Loucy (cell line): Measurements from ENCODE around the gene IQSEC1.

ENCODE experiments used
- H2AFZ ChIP-seq: fragments of 200-600 bp; sonication (generic); 2 replicates; pipeline ENCODE4 v1.6.0; 2016; ENCODE audit warnings: antibody characterized with exemption, mild to moderate bottlenecking, low read length, moderate library complexity
- H3F3A ChIP-seq: fragments of 200-600 bp; 2 replicates; pipeline ENCODE4 v1.6.0; 2016; ENCODE audit warnings: antibody characterized with exemption, low read depth, mild to moderate bottlenecking
- H3K27me3 ChIP-seq: fragments of 200-600 bp; sonication (generic); 2 replicates; pipeline ENCODE4 v1.6.1; 2014; ENCODE audit warnings: low read length, mild to moderate bottlenecking; ENCODE audit not compliant: insufficient read depth, poor library complexity, severe bottlenecking
- H3K36me3 ChIP-seq: fragments of 200-600 bp; sonication (generic); 2 replicates; pipeline ENCODE4 v1.6.1; 2016; ENCODE audit warnings: low read length; ENCODE audit not compliant: insufficient read depth
- H3K4me1 ChIP-seq: fragments of 200-600 bp; sonication (generic); 2 replicates; pipeline ENCODE4 v1.5.1; 2014; ENCODE audit warnings: low read length, mild to moderate bottlenecking; ENCODE audit not compliant: insufficient read depth, poor library complexity, severe bottlenecking
- H3K4me2 ChIP-seq: fragments of 200-600 bp; sonication (generic); 2 replicates; pipeline ENCODE4 v1.6.0; 2014; ENCODE audit warnings: antibody characterized with exemption, low read length, low read depth, mild to moderate bottlenecking; ENCODE audit not compliant: poor library complexity, severe bottlenecking
- H3K4me3 ChIP-seq: fragments of 200-600 bp; sonication (generic); 2 replicates; pipeline ENCODE4 v1.5.1; 2014; ENCODE audit warnings: low read length, mild to moderate bottlenecking, mixed read lengths; ENCODE audit not compliant: poor library complexity, severe bottlenecking
- H3K79me2 ChIP-seq: fragments of 200-600 bp; sonication (generic); 2 replicates; pipeline ENCODE4 v1.6.1; 2014; ENCODE audit warnings: low read length; ENCODE audit not compliant: insufficient read depth
- H3K9ac ChIP-seq: fragments of 200-600 bp; sonication (generic); 2 replicates; pipeline ENCODE4 v1.6.0; 2014; ENCODE audit warnings: mild to moderate bottlenecking, low read depth, low read length, moderate library complexity; ENCODE audit not compliant: poor library complexity, severe bottlenecking
- H3K9me2 ChIP-seq: fragments of 200-600 bp; sonication (generic); replicated peaks from 2 replicates; pipeline ENCODE4 v1.6.1; 2016; ENCODE audit warnings: low read depth, low read length, mixed read lengths
- H3K9me3 ChIP-seq: fragments of 200-600 bp; sonication (generic); 2 replicates; pipeline ENCODE4 v1.6.1; 2014; ENCODE audit warnings: mild to moderate bottlenecking, antibody characterized with exemption, low read length, low read depth; ENCODE audit not compliant: insufficient read depth
- H4K20me1 ChIP-seq: fragments of 200-600 bp; sonication (generic); 2 replicates; pipeline ENCODE4 v1.6.0; 2014; ENCODE audit warnings: antibody characterized with exemption, low read length, mild to moderate bottlenecking; ENCODE audit not compliant: insufficient read depth, poor library complexity, severe bottlenecking
- CTCF ChIP-seq: fragments of 200-600 bp; sonication (generic); conservative IDR thresholded peaks from 2 replicates; pipeline ENCODE4 v1.5.1; 2014; ENCODE audit warnings: mild to moderate bottlenecking, antibody characterized with exemption, low read length
- EZH2phosphoT487 ChIP-seq: fragments of 200-600 bp; IDR thresholded peaks from 2 replicates; pipeline ENCODE4 v1.6.1; 2018; ENCODE audit warnings: antibody characterized with exemption, mild to moderate bottlenecking, moderate library complexity, borderline replicate concordance

Gene IQSEC1

GRCh38 chr3:13070391-13071070, 2.7 kb downstream of the IQSEC1 start:
- Histone ChIP-seq H2AFZ (no peak overlapping the region), H4K20me1 (no peaks in the 10 kb centered on the region), H3K27me3 (no peaks in the 10 kb centered on the region), H3K4me1 (peaks cover 62% of the 10 kb centered on the region), H3K4me2 (peak overlapping the region; percentile 91), H3K9me3 (no peaks in the 10 kb centered on the region), H3K4me3 (peak overlapping the region; percentile 70), H3K79me2 (peaks cover 75% of the 10 kb centered on the region), H3K9me2 (no peaks in the 10 kb centered on the region), H3K36me3 (no peaks in the 10 kb centered on the region), H3F3A (no peaks in the 10 kb centered on the region; the same call in 1 of the 2 replicates), H3K9ac (peak overlapping the region; percentile 81)
- TF ChIP-seq EZH2phosphoT487 (no peak), CTCF (no peak)

- no peaks in the 10 kb centered on the region for H3K9me2 ChIP-seq
- no peak for TF ChIP-seq EZH2phosphoT487
- TF ChIP-seq CTCF: no peak
- peak overlapping the region; percentile 70 for H3K4me3 ChIP-seq
- no peaks in the 10 kb centered on the region for H3K36me3 ChIP-seq
- H3K27me3 ChIP-seq: no peaks in the 10 kb centered on the region
- H4K20me1 ChIP-seq: no peaks in the 10 kb centered on the region
- no peaks in the 10 kb centered on the region for H3K9me3 ChIP-seq
- peaks cover 72% of the 10 kb centered on the region for H3K4me1 ChIP-seq
- no peaks in the 10 kb centered on the region; the same call in 1 of the 2 replicates for H3F3A ChIP-seq
- H3K4me2 ChIP-seq: peak overlapping the region; percentile 91
- H3K9ac ChIP-seq: peak overlapping the region; percentile 81
- peaks cover 85% of the 10 kb centered on the region for H3K79me2 ChIP-seq
- no peak overlapping the region for H2AFZ ChIP-seq
Measured at GRCh38 chr3:13069495-13069894, 3.7 kb downstream of the IQSEC1 start.

- Histone ChIP-seq H3K27me3 (no peaks in the 10 kb centered on the region), H3K4me3 (peak overlapping the region; percentile 70), H2AFZ (no peak overlapping the region), H3K79me2 (peaks cover 91% of the 10 kb centered on the region), H3K4me1 (peaks cover 75% of the 10 kb centered on the region), H3F3A (no peaks in the 10 kb centered on the region; the same call in 1 of the 2 replicates), H3K9me3 (no peaks in the 10 kb centered on the region), H3K4me2 (peak overlapping the region; percentile 91), H3K36me3 (no peaks in the 10 kb centered on the region; the same call in 1 of the 2 replicates), H3K9me2 (no peaks in the 10 kb centered on the region), H3K9ac (peak overlapping the region; percentile 81), H4K20me1 (no peaks in the 10 kb centered on the region)
- TF ChIP-seq CTCF (peak; percentile 41), EZH2phosphoT487 (no peak)
Measured at GRCh38 chr3:13068269-13069010, 4.8 kb downstream of the IQSEC1 start.
